Kidney (tissue), 14 donors: ENCODE measurements around the gene HHATL. TPM values are rescaled to one million over a fixed set of nuclear protein-coding genes. Genes with fewer than 3 reads are reported as not detected.

ENCODE experiments used
- DNase-seq, 5 donors: peaks; one replicate each; pipeline ENCODE4 v3.0.0-alpha.2; 2013 to 2020
- FAIRE-seq: peaks from 2 replicates; lab custom pipeline; 2012; peaks lifted over from hg19 to GRCh38; lab: Jason Lieb, UNC
- H3K27ac ChIP-seq, 2 donors: one replicate each; pipeline ENCODE4 v1.7.0; 2013; ENCODE audit warnings: low read depth in 2 of 2, low read length in 2 of 2, inconsistent platforms in 1 of 2
- H3K27me3 ChIP-seq: one replicate; pipeline ENCODE4 v1.7.1; 2013; ENCODE audit warnings: low read length, inconsistent platforms; ENCODE audit not compliant: control insufficient read depth, insufficient read depth
- H3K36me3 ChIP-seq, 3 donors: one replicate each; pipeline versions ENCODE4 v1.7.0 to v1.7.1; 2013; ENCODE audit warnings: low read length in 3 of 3, control low read depth in 1 of 3, inconsistent platforms in 1 of 3; ENCODE audit not compliant: insufficient read depth in 3 of 3, control insufficient read depth in 2 of 3
- H3K4me1 ChIP-seq, 3 donors: one replicate each; pipeline versions ENCODE4 v1.7.0 to v1.7.1; 2013; ENCODE audit warnings: low read length in 3 of 3, inconsistent platforms in 1 of 3, low read depth in 1 of 3; ENCODE audit not compliant: control insufficient read depth in 2 of 3, insufficient read depth in 2 of 3
- H3K4me3 ChIP-seq, 3 donors: one replicate each; pipeline versions ENCODE4 v1.7.0 to v1.8.1; 2013; ENCODE audit warnings: low read length in 3 of 3, control low read depth in 1 of 3, inconsistent platforms in 1 of 3
- H3K9ac ChIP-seq, 3 donors: one replicate each; pipeline versions ENCODE4 v1.7.0 to v1.7.1; 2013; ENCODE audit warnings: low read length in 3 of 3, control low read depth in 1 of 3, inconsistent platforms in 1 of 3
- H3K9me3 ChIP-seq, 3 donors: one replicate each; pipeline versions ENCODE4 v1.7.0 to v1.7.1; 2013; ENCODE audit warnings: low read length in 3 of 3, control low read depth in 1 of 3, inconsistent platforms in 1 of 3; ENCODE audit not compliant: control insufficient read depth in 2 of 3, insufficient read depth in 1 of 3
- CTCF ChIP-seq: IDR thresholded peaks from 3 replicates; pipeline ENCODE4 v1.5.1; 2012; ENCODE audit warnings: mild to moderate bottlenecking, moderate library complexity, borderline replicate concordance; ENCODE audit not compliant: insufficient read depth; ENCODE audit errors: extremely low read depth
- intact Hi-C: fragments of 100-400 bp; cut with DNase I; formaldehyde crosslinking; loops from one replicate; pipeline ENCODE4 v1.11.1; 2022
- polyA plus RNA-seq: library from polyadenylated mRNA; stranded (reverse); fragments of 350-450 nt; fragmentation: Illumina TruSeq; extraction: RNeasy Lipid Tissue Mini Kit (QIAGEN cat#74804); gene quantifications from one replicate; pipeline ENCODE4 v1.2.3, GENCODE V29; 2014; ENCODE audit warnings: low read depth, low replicate concordance; ENCODE audit not compliant: insufficient read depth
- total RNA-seq: library from RNA; stranded (reverse); fragmentation: NEBNext Ultra II Directional; extraction: Animal tissue kit (Norgen Biotek cat#: 25700); gene quantifications from one replicate; pipeline ENCODE4 v1.2.1, GENCODE V29; 2021
- donor health status: control.
- donor health status: control.
- donor health status: control.
- donor health status: control.
- donor health status: control.
- donor health status: DM: yes; HTN: yes; CAD: no.
- donor health status: Normal renal cell carcinoma (clear cell type).

Gene HHATL
- total and polyA plus RNA-seq, 2 donors from 2014 or later = not detected

DNA sequence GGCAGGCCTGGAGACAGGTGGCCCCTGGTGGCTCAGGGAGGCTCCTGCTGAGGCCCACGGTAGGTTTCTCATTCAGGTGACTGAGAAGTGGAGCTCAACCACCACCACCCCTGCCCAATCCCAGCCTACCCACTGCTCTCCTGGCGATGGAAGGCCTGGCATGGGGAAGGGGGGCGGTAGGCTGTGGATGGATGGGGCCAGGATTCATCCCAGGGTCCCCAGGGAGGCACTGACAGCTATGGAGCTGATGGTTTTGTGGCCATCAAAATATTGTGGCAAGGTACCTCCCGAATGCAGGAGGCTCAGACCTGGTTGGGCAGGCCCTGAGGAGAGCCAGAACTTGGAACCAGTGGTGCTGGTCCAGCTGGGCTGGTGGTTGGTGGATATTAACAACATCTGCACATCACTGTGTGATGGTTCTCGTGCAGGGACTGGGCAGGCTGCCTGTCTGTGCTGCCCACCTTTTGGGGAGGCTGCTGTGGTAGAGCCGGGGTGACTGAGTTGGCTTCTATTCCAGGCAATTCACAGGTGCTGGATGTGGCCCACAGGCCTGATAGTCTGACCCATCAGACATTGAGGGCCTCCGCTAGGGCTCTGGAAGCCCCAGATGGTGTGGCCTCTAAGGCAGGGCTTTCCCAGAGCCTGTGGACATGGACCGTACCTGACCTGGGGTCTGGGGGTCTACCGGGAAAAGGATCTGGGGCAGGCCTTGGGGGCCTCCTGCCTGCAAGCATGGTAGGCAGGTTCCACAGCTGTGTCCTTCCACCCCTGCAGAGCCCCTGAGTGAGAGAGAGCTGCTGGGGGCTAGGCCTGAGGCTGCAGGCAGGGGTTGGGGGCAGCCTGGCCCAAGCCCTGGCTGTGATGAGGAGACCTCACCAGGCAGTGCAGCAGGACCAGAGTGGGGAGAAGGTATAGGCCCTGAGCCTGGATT is 45.7 kb downstream of the HHATL start:
- Histone ChIP-seq H3K36me3 (no peaks in the 10 kb centered on the region), H3K27me3 (no peaks in the 10 kb centered on the region), H3K9ac (no peak overlapping the region), H3K27ac (no peak overlapping the region), H3K4me1 (peaks cover 0 to 23% (median 10%) of the 10 kb centered on the region in 3 donors), H3K4me3 (no peak overlapping the region), H3K9me3 (no peaks in the 10 kb centered on the region)
- TF ChIP-seq CTCF = no peak
- FAIRE-seq (no peak), DNase-seq (peak in 2 of 5 donors; percentile 38 to 63)
- intact Hi-C loops = no loop called here

- H3K27ac ChIP-seq = no peak overlapping the region
- H3K4me1 ChIP-seq = peaks cover 0 to 23% (median 10%) of the 10 kb centered on the region in 3 donors
- H3K36me3 ChIP-seq = no peaks in the 10 kb centered on the region
- no peak overlapping the region for H3K4me3 ChIP-seq
- H3K9me3 ChIP-seq = no peaks in the 10 kb centered on the region
- H3K9ac ChIP-seq = no peak overlapping the region
- FAIRE-seq (no peak), DNase-seq (peak in 1 of 5 donors; percentile 61)
- TF ChIP-seq CTCF = no peak
- no peaks in the 10 kb centered on the region for H3K27me3 ChIP-seq
- intact Hi-C loops = no loop called here
Observed at GRCh38 chr3:42655980-42656679, 46.5 kb downstream of the HHATL start.

GRCh38 chr3:42655331-42655888 is 47.2 kb downstream of the HHATL start:
- no peak for TF ChIP-seq CTCF
- Histone ChIP-seq H3K4me3 (peak overlapping the region in 2 of 3 donors; percentile 21 to 59), H3K9me3 (no peaks in the 10 kb centered on the region), H3K27ac (peak overlapping the region in 1 of 2 donors; percentile 74), H3K27me3 (no peaks in the 10 kb centered on the region), H3K4me1 (peaks cover 0 to 23% (median 10%) of the 10 kb centered on the region in 3 donors), H3K36me3 (no peaks in the 10 kb centered on the region), H3K9ac (peak overlapping the region in 1 of 3 donors; percentile 73)
- intact Hi-C loops = no loop called here
- peak in 3 of 5 donors; percentile 30 to 74 (median 71) for DNase-seq
- no peak for FAIRE-seq
